ENCODE results near the gene CSNK2A1. TPM values are rescaled to one million over a fixed set of nuclear protein-coding genes. Genes with fewer than 3 reads are reported as not detected.

Gene CSNK2A1
- total RNA-seq (2022; extraction: Qiagen RNA extraction; ENCODE audit: low read depth): 130 to 164 TPM (median 159 TPM) in 5 replicates

GRCh38 chr20:543369-544152 lies at the start of gene CSNK2A1:
TSS of gene CSNK2A1 (minus strand) at chr20:543790. CDS start at chr20:508551, 35,239 bp downstream.

GRCh38 chr20:462199-462991 lies 81.2 kb downstream of the CSNK2A1 start, which contains the start of gene TBC1D20:
TSS of gene TBC1D20 (minus strand) at chr20:462533. CDS start at chr20:462405, 128 bp downstream.

Other genes with a start within 250 kb of the CSNK2A1 start
- gene ZCCHC3, start 246.2 kb downstream of the CSNK2A1 start, total RNA-seq (2022; extraction: Qiagen RNA extraction; ENCODE audit: low read depth): 19.0 to 24.1 TPM (median 22.0 TPM) in 5 replicates
- gene SOX12, start 218.2 kb downstream of the CSNK2A1 start, total RNA-seq (2022; extraction: Qiagen RNA extraction; ENCODE audit: low read depth): 20.1 to 30.9 TPM (median 30.6 TPM) in 5 replicates
- 54.0 to 68.2 TPM (median 62.2 TPM) in 5 replicates for gene NRSN2, start 196.7 kb downstream of the CSNK2A1 start, total RNA-seq (2022; extraction: Qiagen RNA extraction; ENCODE audit: low read depth)
- gene TRIB3, start 163.0 kb downstream of the CSNK2A1 start, total RNA-seq (2022; extraction: Qiagen RNA extraction; ENCODE audit: low read depth): 39.1 to 53.6 TPM (median 50.4 TPM) in 5 replicates
- gene RBCK1, start 135.5 kb downstream of the CSNK2A1 start, total RNA-seq (2022; extraction: Qiagen RNA extraction; ENCODE audit: low read depth): 101 to 145 TPM (median 138 TPM) in 5 replicates
- 30.9 to 34.8 TPM (median 34.1 TPM) in 5 replicates for gene TBC1D20, start 81.3 kb downstream of the CSNK2A1 start, total RNA-seq (2022; extraction: Qiagen RNA extraction; ENCODE audit: low read depth)
- not detected in 5 replicates for gene TCF15, start 66.5 kb upstream of the CSNK2A1 start, total RNA-seq (2022; extraction: Qiagen RNA extraction; ENCODE audit: low read depth)
- 266 to 333 TPM (median 278 TPM) in 5 replicates for gene SRXN1, start 109.4 kb upstream of the CSNK2A1 start, total RNA-seq (2022; extraction: Qiagen RNA extraction; ENCODE audit: low read depth)
- not detected in 5 replicates for gene SCRT2, start 132.0 kb upstream of the CSNK2A1 start, total RNA-seq (2022; extraction: Qiagen RNA extraction; ENCODE audit: low read depth)
- gene SLC52A3, start 224.7 kb upstream of the CSNK2A1 start, total RNA-seq (2022; extraction: Qiagen RNA extraction; ENCODE audit: low read depth): 0.34 to 0.69 TPM (median 0.55 TPM) in 5 replicates